Neural crest cell (in vitro differentiated cells): ENCODE results near the gene LPAR3. TPM values are rescaled to one million over a fixed set of nuclear protein-coding genes. Genes with fewer than 3 reads are reported as not detected.

Source experiments
- DNase-seq: peaks from one replicate; pipeline ENCODE4 v3.0.0; 2021; ENCODE audit warnings: low read depth, mixed read lengths, low spot score
- H3K27ac Mint-ChIP-seq: one replicate; pipeline ENCODE4 v1.8.0; 2021; ENCODE audit warnings: mild to moderate bottlenecking, mixed read lengths; ENCODE audit not compliant: unreplicated experiment
- H3K27me3 Mint-ChIP-seq: 2 replicates; pipeline ENCODE4 v1.8.0; 2021; ENCODE audit warnings: low read depth, mild to moderate bottlenecking, mixed read lengths
- H3K36me3 Mint-ChIP-seq: 2 replicates; pipeline ENCODE4 v1.8.0; 2021; ENCODE audit warnings: low read depth, mild to moderate bottlenecking, mixed read lengths
- H3K4me1 Mint-ChIP-seq: 2 replicates; pipeline ENCODE4 v1.8.0; 2021; ENCODE audit warnings: mixed read lengths
- H3K4me3 Mint-ChIP-seq: one replicate; pipeline ENCODE4 v1.8.0; 2021; ENCODE audit warnings: mild to moderate bottlenecking, mixed read lengths
- H3K9me3 Mint-ChIP-seq: 2 replicates; pipeline ENCODE4 v1.8.0; 2021; ENCODE audit warnings: mixed read lengths
- CTCF ChIP-seq: fragments of 200-600 bp; sonication (generic); conservative IDR thresholded peaks from 2 replicates; pipeline ENCODE4 v1.5.0; 2021; ENCODE audit warnings: antibody characterized with exemption, mild to moderate bottlenecking
- total RNA-seq: library from RNA; stranded (reverse); gene quantifications from 2 replicates; pipeline ENCODE4 v1.2.1, GENCODE V29; 2021

Gene LPAR3
- total RNA-seq, 1 donor from 2014 or later = 1.3 TPM

GRCh38 chr1:84928979-84929378 lies 36.0 kb upstream of the LPAR3 start:
- Mint-ChIP-seq H3K27ac (no peak overlapping the region), H3K4me3 (no peak overlapping the region), H3K4me1 (no peaks in the 10 kb centered on the region), H3K9me3 (no peaks in the 10 kb centered on the region), H3K36me3 (no peaks in the 10 kb centered on the region), H3K27me3 (peaks cover 6% of the 10 kb centered on the region)
- TF ChIP-seq CTCF = no peak
- DNase-seq = no peak

GRCh38 chr1:84923317-84923716 lies 30.3 kb upstream of the LPAR3 start:
- no peaks in the 10 kb centered on the region for H3K9me3 Mint-ChIP-seq
- peaks cover 3% of the 10 kb centered on the region for H3K27me3 Mint-ChIP-seq
- no peak overlapping the region for H3K4me3 Mint-ChIP-seq
- DNase-seq = no peak
- H3K27ac Mint-ChIP-seq = no peak overlapping the region
- TF ChIP-seq CTCF = no peak
- no peaks in the 10 kb centered on the region for H3K4me1 Mint-ChIP-seq
- H3K36me3 Mint-ChIP-seq = no peaks in the 10 kb centered on the region

GRCh38 chr1:84920159-84920558 lies 27.2 kb upstream of the LPAR3 start:
- H3K27me3 Mint-ChIP-seq = peaks cover 6% of the 10 kb centered on the region
- H3K36me3 Mint-ChIP-seq = no peaks in the 10 kb centered on the region
- DNase-seq = no peak
- H3K4me3 Mint-ChIP-seq = no peak overlapping the region
- H3K9me3 Mint-ChIP-seq = no peaks in the 10 kb centered on the region
- no peak for TF ChIP-seq CTCF
- H3K27ac Mint-ChIP-seq = no peak overlapping the region
- no peaks in the 10 kb centered on the region for H3K4me1 Mint-ChIP-seq

GRCh38 chr1:84919461-84919970 lies 26.5 kb upstream of the LPAR3 start:
- Mint-ChIP-seq H3K27ac (no peak overlapping the region), H3K4me1 (no peaks in the 10 kb centered on the region), H3K9me3 (no peaks in the 10 kb centered on the region), H3K36me3 (no peaks in the 10 kb centered on the region), H3K27me3 (peaks cover 6% of the 10 kb centered on the region), H3K4me3 (no peak overlapping the region)
- no peak for DNase-seq
- no peak for TF ChIP-seq CTCF

GRCh38 chr1:84918726-84919336 lies 25.8 kb upstream of the LPAR3 start:
- Mint-ChIP-seq H3K27me3 (peaks cover 6% of the 10 kb centered on the region), H3K9me3 (no peaks in the 10 kb centered on the region), H3K4me3 (no peak overlapping the region), H3K27ac (no peak overlapping the region), H3K4me1 (no peaks in the 10 kb centered on the region), H3K36me3 (no peaks in the 10 kb centered on the region)
- no peak for DNase-seq
- TF ChIP-seq CTCF = no peak
